Muscle of leg (tissue), 11 donors: Measurements from ENCODE around the gene GBA2. TPM values are rescaled to one million over a fixed set of nuclear protein-coding genes. Genes with fewer than 3 reads are reported as not detected.

ENCODE experiments used
- DNase-seq: peaks from one replicate; pipeline ENCODE4 v3.0.0; 2013
- H3K27ac ChIP-seq: one replicate; pipeline ENCODE4 v1.5.1; 2013; ENCODE audit warnings: mild to moderate bottlenecking, low read length, control low read depth
- H3K27me3 ChIP-seq: one replicate; pipeline ENCODE4 v1.6.1; 2013; ENCODE audit warnings: low read length; ENCODE audit not compliant: control insufficient read depth, insufficient read depth
- H3K36me3 ChIP-seq: one replicate; pipeline ENCODE4 v1.6.1; 2013; ENCODE audit warnings: low read length; ENCODE audit not compliant: control insufficient read depth, insufficient read depth
- H3K4me1 ChIP-seq: one replicate; pipeline ENCODE4 v1.6.1; 2013; ENCODE audit warnings: low read length; ENCODE audit not compliant: control insufficient read depth, insufficient read depth
- H3K4me3 ChIP-seq: one replicate; pipeline ENCODE4 v1.5.1; 2013; ENCODE audit warnings: low read length, control low read depth
- H3K9me3 ChIP-seq: replicated peaks from 2 replicates; pipeline ENCODE4 v1.6.1; 2013; ENCODE audit warnings: low read depth, low read length; ENCODE audit not compliant: control insufficient read depth
- WGBS: methylation state at CpG from one replicate; pipeline ENCODE4 v1.1.5; 2013; ENCODE audit warnings: missing lambda C conversion rate; ENCODE audit not compliant: insufficient coverage; 5-methylcytosine and 5-hydroxymethylcytosine counted together
- polyA plus RNA-seq, 8 donors: library from polyadenylated mRNA; unstranded; fragments of 120-200 nt; gene quantifications; one replicate each; pipeline versions ENCODE4 v1.2.1 to v1.2.3, GENCODE V29; 2013; ENCODE audit warnings: inconsistent platforms in 1 of 8, low replicate concordance in 1 of 8; ENCODE audit not compliant: insufficient read length in 8 of 8, insufficient read depth in 1 of 8
- total RNA-seq: library from RNA; stranded (reverse); fragments of 120-200 nt; gene quantifications from one replicate; pipeline ENCODE4 v1.2.4, GENCODE V29; 2013

The GBA2 gene
- total and polyA plus RNA-seq, 9 donors: 42.9 to 82.5 (median 60.9) TPM

GRCh38 chr9:35700031-35700430 lies 49.0 kb downstream of the GBA2 start:
- Histone ChIP-seq H3K36me3 (peaks cover 92% of the 10 kb centered on the region), H3K4me1 (no peaks in the 10 kb centered on the region), H3K9me3 (no peaks in the 10 kb centered on the region), H3K4me3 (no peak overlapping the region), H3K27ac (no peak overlapping the region), H3K27me3 (no peaks in the 10 kb centered on the region)
- DNase-seq: no peak
- WGBS: 88% methylated on average over 10 of the region's 11 CpGs

GRCh38 chr9:35698231-35698630 lies 50.8 kb downstream of the GBA2 start:
- no peaks in the 10 kb centered on the region for H3K27me3 ChIP-seq
- H3K27ac ChIP-seq: no peak overlapping the region
- no peak for DNase-seq
- H3K4me3 ChIP-seq: no peak overlapping the region
- WGBS: 95% methylated on average over 2 of the region's 5 CpGs
- H3K36me3 ChIP-seq: peaks cover 74% of the 10 kb centered on the region
- H3K4me1 ChIP-seq: no peaks in the 10 kb centered on the region
- no peaks in the 10 kb centered on the region for H3K9me3 ChIP-seq

- H3K4me1 ChIP-seq: no peaks in the 10 kb centered on the region
- H3K27ac ChIP-seq: no peak overlapping the region
- peaks cover 67% of the 10 kb centered on the region for H3K36me3 ChIP-seq
- WGBS: 72% methylated on average over 14 of the region's 14 CpGs
- no peaks in the 10 kb centered on the region for H3K27me3 ChIP-seq
- H3K4me3 ChIP-seq: no peak overlapping the region
- H3K9me3 ChIP-seq: no peaks in the 10 kb centered on the region
- DNase-seq: no peak
Measured at GRCh38 chr9:35697486-35697885, 51.5 kb downstream of the GBA2 start.

DNA sequence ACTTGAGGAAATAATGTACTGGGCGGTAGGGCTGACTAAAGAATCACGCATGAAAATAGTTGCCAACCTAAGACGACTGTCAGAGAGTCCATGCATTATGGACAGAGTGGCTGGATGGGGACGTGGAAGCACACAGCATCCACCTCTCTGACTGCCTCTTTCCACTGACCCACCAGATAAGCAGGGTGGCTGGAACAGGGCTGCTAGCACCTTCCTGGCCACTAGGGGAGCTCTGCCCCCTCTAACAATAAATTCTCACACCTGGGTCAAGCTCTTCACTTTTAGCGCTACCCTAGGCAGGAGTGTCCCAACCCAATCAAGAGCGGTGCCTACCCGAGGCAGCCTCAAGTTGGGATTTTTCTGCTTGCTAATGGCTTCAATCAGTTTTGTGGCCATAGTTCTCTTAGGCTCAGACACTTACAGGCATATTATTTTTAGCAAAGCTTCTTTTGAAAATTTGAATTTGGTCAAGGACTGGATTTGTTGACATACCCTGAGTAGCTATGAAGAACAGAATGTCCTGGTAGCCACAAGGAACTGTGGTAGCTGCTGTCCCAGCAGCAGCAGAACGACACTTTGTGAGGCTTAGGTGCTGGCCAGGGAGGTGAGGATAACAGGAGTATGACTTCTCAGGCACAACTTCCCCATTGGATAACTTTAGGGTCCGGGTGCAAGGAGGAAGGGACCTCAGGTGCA lies 52.4 kb downstream of the GBA2 start:
- DNase-seq: peak; percentile 49
- 42% methylated on average over 7 of the region's 9 CpGs for WGBS
- no peak overlapping the region for H3K4me3 ChIP-seq
- peaks cover 4% of the 10 kb centered on the region for H3K4me1 ChIP-seq
- H3K27me3 ChIP-seq: no peaks in the 10 kb centered on the region
- no peaks in the 10 kb centered on the region for H3K9me3 ChIP-seq
- H3K36me3 ChIP-seq: peaks cover 58% of the 10 kb centered on the region
- no peak overlapping the region for H3K27ac ChIP-seq

- Histone ChIP-seq H3K9me3 (no peaks in the 10 kb centered on the region), H3K4me1 (peaks cover 9% of the 10 kb centered on the region), H3K27ac (no peak overlapping the region), H3K36me3 (peaks cover 51% of the 10 kb centered on the region), H3K27me3 (no peaks in the 10 kb centered on the region), H3K4me3 (no peak overlapping the region)
- DNase-seq: no peak
- 100% methylated on average over 3 of the region's 3 CpGs for WGBS
Measured at GRCh38 chr9:35695943-35696401, 53.1 kb downstream of the GBA2 start.

- Histone ChIP-seq H3K27ac (peak overlapping the region; percentile 97), H3K9me3 (no peaks in the 10 kb centered on the region), H3K27me3 (no peaks in the 10 kb centered on the region), H3K4me1 (peaks cover 29% of the 10 kb centered on the region), H3K36me3 (peaks cover 33% of the 10 kb centered on the region), H3K4me3 (no peak overlapping the region)
- DNase-seq: no peak
- 51% methylated on average over 9 of the region's 13 CpGs for WGBS
Measured at GRCh38 chr9:35691757-35692301, 57.2 kb downstream of the GBA2 start.

- H3K4me1 ChIP-seq: peaks cover 35% of the 10 kb centered on the region
Measured at GRCh38 chr9:35691334-35691650, 57.7 kb downstream of the GBA2 start.

DNA sequence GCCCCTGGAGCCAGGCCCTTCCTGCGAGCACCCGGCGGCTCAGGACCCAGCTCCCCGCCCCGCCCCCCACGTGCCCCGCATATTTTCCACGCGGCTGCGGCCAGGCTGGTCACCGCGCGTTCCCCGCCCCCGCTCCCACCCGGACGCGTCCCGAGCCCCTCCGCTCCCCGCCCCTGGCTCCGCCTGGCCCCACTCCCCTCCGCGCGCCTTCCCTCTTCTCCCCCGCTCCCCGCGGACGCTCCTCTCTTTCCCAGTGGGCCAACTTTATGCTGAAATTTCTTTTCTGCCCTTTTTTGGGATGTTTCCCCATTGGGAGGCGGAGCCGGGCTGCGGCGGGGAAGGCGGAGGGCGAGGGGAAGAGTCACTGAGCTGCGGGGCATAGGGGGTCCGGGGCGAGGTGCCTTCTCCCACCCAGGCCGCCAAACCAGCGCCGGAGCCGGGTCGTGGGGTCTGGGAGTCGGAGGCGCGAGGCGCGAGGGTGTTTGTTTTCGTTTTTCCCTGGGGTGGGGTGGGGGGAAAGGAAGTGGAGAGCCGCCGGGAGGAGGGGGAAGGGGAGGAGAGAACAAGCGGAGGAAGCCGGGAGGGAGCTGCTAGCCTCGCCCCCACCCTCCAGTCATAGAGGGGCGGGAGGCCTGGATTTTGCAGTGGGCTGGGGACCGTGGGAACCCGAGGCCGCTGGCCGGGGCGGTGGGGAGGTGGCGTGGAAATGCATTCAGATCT lies 58.3 kb downstream of the GBA2 start:
- under 1% methylated on average over 43 of the region's 61 CpGs for WGBS

More at GRCh38 chr9:35691334-35691650, 57.7 kb downstream of the GBA2 start:
- no peak for DNase-seq
- Histone ChIP-seq H3K9me3 (no peaks in the 10 kb centered on the region), H3K36me3 (peaks cover 34% of the 10 kb centered on the region), H3K4me3 (peak overlapping the region; percentile 80), H3K27ac (peak overlapping the region; percentile 97), H3K27me3 (no peaks in the 10 kb centered on the region)
- 3% methylated on average over 6 of the region's 10 CpGs for WGBS

GRCh38 chr9:35690294-35690613 lies 58.8 kb downstream of the GBA2 start:
- WGBS: 0% methylated on average over 17 of the region's 21 CpGs
- Histone ChIP-seq H3K9me3 (no peaks in the 10 kb centered on the region), H3K36me3 (peaks cover 37% of the 10 kb centered on the region), H3K27me3 (no peaks in the 10 kb centered on the region), H3K4me1 (peaks cover 40% of the 10 kb centered on the region), H3K4me3 (peak overlapping the region; percentile 80), H3K27ac (peak overlapping the region; percentile 97)
- no peak for DNase-seq

More for the DNA sequence above, 58.3 kb downstream of the GBA2 start:
- peaks cover 33% of the 10 kb centered on the region for H3K36me3 ChIP-seq
- H3K27me3 ChIP-seq: no peaks in the 10 kb centered on the region
- peak; percentile 91 for DNase-seq
- peak overlapping the region; percentile 80 for H3K4me3 ChIP-seq
- peak overlapping the region; percentile 97 for H3K27ac ChIP-seq
- H3K9me3 ChIP-seq: no peaks in the 10 kb centered on the region
- peaks cover 37% of the 10 kb centered on the region for H3K4me1 ChIP-seq

- peaks cover 46% of the 10 kb centered on the region for H3K4me1 ChIP-seq
- H3K27ac ChIP-seq: peak within 1 kb of the TSS; percentile 97
- peak within 1 kb of the TSS; percentile 80 for H3K4me3 ChIP-seq
- no peaks in the 10 kb centered on the region for H3K9me3 ChIP-seq
- H3K27me3 ChIP-seq: no peaks in the 10 kb centered on the region
- H3K36me3 ChIP-seq: peaks cover 42% of the 10 kb centered on the region
- 2% methylated on average over 50 of the region's 61 CpGs for WGBS
- peak; percentile 92 for DNase-seq
Measured at GRCh38 chr9:35689542-35690293, 59.3 kb downstream of the GBA2 start, which contains the start of gene TPM2. Gene TPM2 (minus strand): TSS chr9:35689925. CDS start chr9:35689817, 108 bp downstream.
